HEK293 (cell line): ENCODE results near the gene ATRNL1.

Experiments
- CTCF ChIA-PET: fragments of 350-600 bp; formaldehyde crosslinking; extraction: SDS; loops from one replicate; lab custom pipeline; 2021; ENCODE audit warnings: antibody characterized with exemption; lab: Yijun Ruan, JAX
- POLR2A ChIA-PET: fragments of 300-600 bp; formaldehyde crosslinking; extraction: SDS; loops from one replicate; lab custom pipeline; 2020; ENCODE audit warnings: antibody characterized with exemption, inconsistent platforms; lab: Yijun Ruan, JAX
- H3K27ac ChIP-seq: fragments of 200-500 bp; sonication (Bioruptor generic); 2 replicates; pipeline ENCODE4 v1.5.1; 2014; ENCODE audit warnings: low read depth, low read length, control low read depth, inconsistent platforms; ENCODE audit errors: extremely low read depth
- H3K36me3 ChIP-seq, 2 experiments: fragments of 200-500 bp in 1 of 2; sonication (Bioruptor generic) in 1 of 2; 1 replicate in 1 of 2; 2 replicates in 1 of 2; pipeline ENCODE4 v1.5.1; 2014 to 2017; ENCODE audit warnings: inconsistent platforms in 2 of 2, low read length in 2 of 2; ENCODE audit not compliant: control insufficient read depth in 2 of 2, insufficient read depth in 1 of 2
- H3K4me1 ChIP-seq: fragments of 200-500 bp; sonication (Bioruptor generic); 2 replicates; pipeline ENCODE4 v1.5.1; 2014; ENCODE audit warnings: mild to moderate bottlenecking, low read length, inconsistent platforms; ENCODE audit not compliant: control insufficient read depth, insufficient read depth
- H3K4me3 ChIP-seq: 2 replicates; pipeline ENCODE4 v1.5.1; 2011; ENCODE audit warnings: low read depth, mild to moderate bottlenecking, control low read depth, low read length, moderate library complexity
- H3K9me3 ChIP-seq: fragments of 200-500 bp; sonication (Bioruptor generic); 2 replicates; pipeline ENCODE4 v1.5.1; 2014; ENCODE audit warnings: low read depth, low read length, inconsistent platforms; ENCODE audit not compliant: control insufficient read depth, insufficient read depth
- HOXD13 ChIP-seq: sonication (generic); formaldehyde crosslinking; IDR thresholded peaks from 2 replicates; pipeline ENCODE4 v1.8.0; 2022; ENCODE audit warnings: missing genetic modification reagents, borderline replicate concordance
- KLF10 ChIP-seq: fragments of 450-650 bp; IDR thresholded peaks from 2 replicates; pipeline ENCODE4 v1.5.1; 2018; ENCODE audit warnings: missing biosample characterization, mild to moderate bottlenecking, missing genetic modification characterization
- KLF17 ChIP-seq: fragments of 450-650 bp; formaldehyde crosslinking; IDR thresholded peaks from 2 replicates; pipeline ENCODE4 v1.5.1; 2016; ENCODE audit warnings: missing biosample characterization, missing genetic modification characterization
- PBX3 ChIP-seq: sonication (generic); formaldehyde crosslinking; IDR thresholded peaks from 2 replicates; pipeline ENCODE4 v1.8.1; 2022; ENCODE audit warnings: mild to moderate bottlenecking, moderate library complexity, missing genetic modification reagents
- REST ChIP-seq: fragments of 450-650 bp; formaldehyde crosslinking; IDR thresholded peaks from 2 replicates; pipeline ENCODE4 v1.5.1; 2016; ENCODE audit warnings: missing biosample characterization, missing genetic modification characterization
- SCRT2 ChIP-seq: fragments of 450-650 bp; formaldehyde crosslinking; IDR thresholded peaks from 2 replicates; pipeline ENCODE4 v1.5.1; 2016; ENCODE audit warnings: missing biosample characterization, missing genetic modification characterization
- ZBTB20 ChIP-seq: fragments of 450-650 bp; formaldehyde crosslinking; IDR thresholded peaks from 2 replicates; pipeline ENCODE4 v1.5.1; 2016; ENCODE audit warnings: missing biosample characterization, missing genetic modification characterization
- ZBTB21 ChIP-seq: fragments of 450-650 bp; formaldehyde crosslinking; IDR thresholded peaks from 2 replicates; pipeline ENCODE4 v1.5.1; 2017; ENCODE audit warnings: missing biosample characterization, missing genetic modification characterization
- ZNF140 ChIP-seq: fragments of 450-650 bp; formaldehyde crosslinking; IDR thresholded peaks from 2 replicates; pipeline ENCODE4 v1.5.1; 2016; ENCODE audit warnings: missing biosample characterization, missing genetic modification characterization
- ZNF223 ChIP-seq: fragments of 450-650 bp; formaldehyde crosslinking; IDR thresholded peaks from 2 replicates; pipeline ENCODE4 v1.5.1; 2016; ENCODE audit warnings: missing biosample characterization, missing genetic modification characterization
- ZNF248 ChIP-seq: fragments of 450-650 bp; formaldehyde crosslinking; IDR thresholded peaks from 2 replicates; pipeline ENCODE4 v1.5.1; 2017; ENCODE audit warnings: missing biosample characterization, missing genetic modification characterization
- ZNF302 ChIP-seq: fragments of 450-650 bp; formaldehyde crosslinking; IDR thresholded peaks from 2 replicates; pipeline ENCODE4 v1.5.1; 2016; ENCODE audit warnings: missing biosample characterization, missing genetic modification characterization, low read depth
- ZNF362 ChIP-seq: fragments of 450-650 bp; formaldehyde crosslinking; IDR thresholded peaks from 2 replicates; pipeline ENCODE4 v1.5.1; 2016; ENCODE audit warnings: missing biosample characterization, missing genetic modification characterization
- ZNF394 ChIP-seq: fragments of 450-650 bp; formaldehyde crosslinking; IDR thresholded peaks from 2 replicates; pipeline ENCODE4 v1.5.1; 2016; ENCODE audit warnings: missing biosample characterization, missing genetic modification characterization, mild to moderate bottlenecking, moderate library complexity, borderline replicate concordance
- ZNF560 ChIP-seq: fragments of 450-650 bp; formaldehyde crosslinking; IDR thresholded peaks from 2 replicates; pipeline ENCODE4 v1.5.1; 2017; ENCODE audit warnings: missing biosample characterization, missing genetic modification characterization, borderline replicate concordance
- ZNF571 ChIP-seq: fragments of 450-650 bp; formaldehyde crosslinking; IDR thresholded peaks from 2 replicates; pipeline ENCODE4 v1.5.0; 2017; ENCODE audit warnings: missing biosample characterization, missing genetic modification characterization
- ZNF585B ChIP-seq: fragments of 450-650 bp; formaldehyde crosslinking; IDR thresholded peaks from 2 replicates; pipeline ENCODE4 v1.5.1; 2016; ENCODE audit warnings: missing biosample characterization, missing genetic modification characterization
- ZNF629 ChIP-seq: fragments of 450-650 bp; formaldehyde crosslinking; IDR thresholded peaks from 2 replicates; pipeline ENCODE4 v1.5.1; 2017; ENCODE audit warnings: missing biosample characterization, missing genetic modification characterization
- ZNF792 ChIP-seq: fragments of 450-650 bp; formaldehyde crosslinking; IDR thresholded peaks from 2 replicates; pipeline ENCODE4 v1.5.1; 2016; ENCODE audit warnings: missing biosample characterization, missing genetic modification characterization

ATRNL1 gene

GRCh38 chr10:115771755-115772154, 678.6 kb downstream of the ATRNL1 start:
- ChIA-PET POLR2A (no interaction called here), CTCF (interaction anchor here (0.6 kb wide), 2 partner anchors 22 to 1305 kb away, joined by 3 read pairs; no protein-coding TSS in a partner anchor)
- H3K4me1 ChIP-seq: no peaks in the 10 kb centered on the region
- no peak for TF ChIP-seq KLF10
- TF ChIP-seq REST (tag by site-specific recombination): no peak
- TF ChIP-seq SCRT2 (tag by site-specific recombination): no peak
- TF ChIP-seq ZNF394 (tag by site-specific recombination): no peak
- no peak for TF ChIP-seq ZBTB20 (tag by site-specific recombination)
- TF ChIP-seq ZNF629: no peak
- H3K27ac ChIP-seq: no peak overlapping the region
- no peaks in the 10 kb centered on the region for H3K36me3 ChIP-seq
- H3K9me3 ChIP-seq: no peaks in the 10 kb centered on the region
- H3K4me3 ChIP-seq: no peak overlapping the region

- POLR2A ChIA-PET: no interaction called here
- Histone ChIP-seq H3K9me3 (no peaks in the 10 kb centered on the region), H3K27ac (no peak overlapping the region), H3K4me1 (no peaks in the 10 kb centered on the region), H3K36me3 (no peaks in the 10 kb centered on the region), H3K4me3 (no peak overlapping the region)
- TF ChIP-seq ZNF223 (tag by site-specific recombination) (no peak), ZBTB21 (tag by site-specific recombination) (no peak), ZNF585B (tag by site-specific recombination) (no peak), HOXD13 (CRISPR knock-in tag) (no peak)
- CTCF ChIA-PET: interaction anchor here (0.6 to 0.7 kb wide), 2 partner anchors 203 to 1304 kb away, joined by 3 read pairs; no protein-coding TSS in a partner anchor
Measured at GRCh38 chr10:115772606-115773005, 679.4 kb downstream of the ATRNL1 start.

GRCh38 chr10:115773832-115774231, 680.7 kb downstream of the ATRNL1 start:
- ChIA-PET POLR2A (no interaction called here), CTCF (interaction anchor here (0.6 kb wide), 1 partner anchor 33 kb away, joined by 4 read pairs; no protein-coding TSS in a partner anchor)
- no peaks in the 10 kb centered on the region for H3K4me1 ChIP-seq
- no peak overlapping the region for H3K27ac ChIP-seq
- no peaks in the 10 kb centered on the region for H3K9me3 ChIP-seq
- no peak for TF ChIP-seq KLF17 (tag by site-specific recombination)
- no peak for TF ChIP-seq ZNF792 (tag by site-specific recombination)
- no peak for TF ChIP-seq ZNF248 (tag by site-specific recombination)
- no peak for TF ChIP-seq ZNF560 (tag by site-specific recombination)
- TF ChIP-seq ZNF302 (tag by site-specific recombination): no peak
- no peak for TF ChIP-seq PBX3 (CRISPR knock-in tag)
- no peak for TF ChIP-seq ZNF362 (tag by site-specific recombination)
- TF ChIP-seq ZNF571: no peak
- no peak for TF ChIP-seq ZNF140 (tag by site-specific recombination)
- H3K4me3 ChIP-seq: no peak overlapping the region
- no peaks in the 10 kb centered on the region for H3K36me3 ChIP-seq
